GM12892 (cell line): Measurements from ENCODE around the gene FUT1.

Experiments used
- POLR2A ChIP-seq: IDR thresholded peaks from 2 replicates; pipeline ENCODE4 v1.6.1; 2011; ENCODE audit warnings: low read depth, low read length, control low read depth
- POLR2AphosphoS5 ChIP-seq: IDR thresholded peaks from 2 replicates; pipeline ENCODE4 v1.6.1; 2011; ENCODE audit warnings: low read depth, low read length, control low read depth

DNA sequence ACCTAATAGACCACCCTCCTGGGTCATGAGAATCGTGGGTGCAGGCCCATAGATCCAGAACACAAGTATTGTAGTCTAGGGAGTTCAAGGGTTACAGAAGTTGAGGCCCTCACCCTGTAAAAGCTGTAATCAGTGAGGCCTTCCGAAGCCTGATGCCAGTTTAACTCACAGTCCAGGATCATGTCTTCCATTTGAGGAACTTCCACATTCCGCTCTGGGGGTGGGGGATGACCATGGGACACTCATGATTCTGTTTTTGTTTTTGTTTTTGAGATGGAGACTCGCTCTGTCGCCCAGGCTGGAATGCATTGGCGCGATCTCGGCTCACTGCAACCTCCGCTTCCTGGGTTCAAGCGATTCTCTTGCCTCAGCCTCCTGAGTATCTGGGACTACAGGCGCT lies 10.3 kb downstream of the FUT1 start:
- TF ChIP-seq POLR2AphosphoS5 (no peak), POLR2A (no peak)
